ENCODE measurements around the gene GMDS. TPM values are rescaled to one million over a fixed set of nuclear protein-coding genes. Genes with fewer than 3 reads are reported as not detected.

Gene GMDS
- total and polyA plus RNA-seq, 2 of the 13 experiments (the other 11 are each of a cell fraction or from before 2014, with no cell fraction given), result 64.4 to 112 TPM

- no peak for DNase-seq (ENCODE audit: low spot score)
- Histone ChIP-seq H3K27me3 (ENCODE audit: control insufficient read depth in 1 of 2, insufficient read depth in 2 of 2, low read length in 2 of 2) (peaks cover 5 to 53% of the 10 kb centered on the region in 2 experiments), H3K79me2 (ENCODE audit: insufficient read depth, low read length) (no peaks in the 10 kb centered on the region), H3K27ac (ENCODE audit: extremely low read length, insufficient read depth, low read length) (no peak overlapping the region), H3K4me1 (ENCODE audit: insufficient read depth, low read length) (peaks cover 18% of the 10 kb centered on the region), H3K9me3 (ENCODE audit: low read length) (peaks cover 14% of the 10 kb centered on the region), H3K9ac (ENCODE audit: insufficient read depth, low read depth, low read length) (no peak overlapping the region), H4K20me1 (ENCODE audit: insufficient read depth, low read length) (no peaks in the 10 kb centered on the region), H3K36me3 (replicated peaks in 1 of 2; ENCODE audit: control insufficient read depth in 1 of 2, insufficient read depth in 2 of 2, low read length in 2 of 2) (no peaks in the 10 kb centered on the region), H3K4me3 (replicated peaks in 1 of 3; ENCODE audit: insufficient read depth in 1 of 3, low read depth in 2 of 3, low read length in 3 of 3) (no peak overlapping the region), H2AFZ (ENCODE audit: low read length) (no peak overlapping the region), H3K4me2 (ENCODE audit: low read depth, low read length) (no peak overlapping the region)
- no peak for TF ChIP-seq PITX1 (CRISPR knock-in tag; IDR thresholded peaks at IDR 0.05)
- TF ChIP-seq MAFK (conservative IDR thresholded peaks at IDR 0.05 in 1 of 2, IDR thresholded peaks at IDR 0.05 in 1 of 2; ENCODE audit: low read length in 2 of 2), result peak; percentile 83 to 90
- peak; percentile 82 for TF ChIP-seq MAFF (IDR thresholded peaks at IDR 0.05; ENCODE audit: low read depth, low read length)
- no peak for ATAC-seq
- intact Hi-C loops (cut with micrococcal nuclease; ENCODE audit: unreplicated experiment), result no loop called here
- in situ Hi-C loops (cut with HindIII; ENCODE audit: extremely low pct_ligation_motif_present, low pct_unique_long_range_greater_than_20kb), result no loop called here
- no TSS peak for BruUV-seq (replicated peaks)
- no peak for FAIRE-seq
- WGBS (ENCODE audit: low lambda C conversion rate), result 65% methylated on average over 12 of the region's 13 CpGs
- POLR2A ChIA-PET, result no interaction called here
- CTCF ChIA-PET (ENCODE audit: low intra/inter-chr PET ratio, low total read pairs), result no interaction called here
Observed at GRCh38 chr6:1574083-1574761, 671.2 kb downstream of the GMDS start.
